Measurements from ENCODE around the gene DPAGT1. TPM values are rescaled to one million over a fixed set of nuclear protein-coding genes. Genes with fewer than 3 reads are reported as not detected.

DPAGT1 gene
- total and polyA plus RNA-seq, 7 experiments from 2014 or later = 21.9 to 63.9 (median 32.6) TPM

- H3K9me3 Mint-ChIP-seq = no peaks in the 10 kb centered on the region
- H3K36me3 Mint-ChIP-seq = peaks cover 7 to 45% (median 19%) of the 10 kb centered on the region in 5 donors
- ChIA-PET CTCF (no interaction called here), POLR2A (interaction anchor here (1.2 to 1.4 kb wide), 2 partner anchors 9 to 50 kb away, joined by 3 to 4 read pairs; partner anchors contain the start of gene HYOU1)
- ATAC-seq (no peak), DNase-seq (no peak)
- no peaks in the 10 kb centered on the region for H3K27me3 Mint-ChIP-seq
- H3K4me1 ChIP-seq (ENCODE audit: control insufficient read depth in 2 of 2, insufficient read depth in 2 of 2, low read length in 2 of 2) = no peaks in the 10 kb centered on the region
- H3K27me3 ChIP-seq (ENCODE audit: control insufficient read depth in 2 of 2, insufficient read depth in 2 of 2, low read length in 2 of 2) = no peaks in the 10 kb centered on the region
- peaks cover 13 to 74% (median 24%) of the 10 kb centered on the region in 3 experiments for H3K36me3 ChIP-seq (ENCODE audit: control insufficient read depth in 2 of 3, insufficient read depth in 3 of 3, low read length in 3 of 3)
- H3K27ac ChIP-seq (ENCODE audit: low read depth, low read length) = no peak overlapping the region
- no peak overlapping the region for H3K27ac Mint-ChIP-seq
- peaks cover 0 to 6% (median 0%) of the 10 kb centered on the region in 7 donors for H3K4me1 Mint-ChIP-seq
- H3K9me3 ChIP-seq (ENCODE audit: control insufficient read depth in 2 of 3, low read length in 3 of 3) = no peaks in the 10 kb centered on the region
- no peak overlapping the region for H3K4me3 ChIP-seq (ENCODE audit: low read length)
- no peak overlapping the region for H3K4me3 Mint-ChIP-seq
- intact Hi-C loops (cut with micrococcal nuclease) = no loop called here
These were observed 54.4 kb downstream of the DPAGT1 start for GRCh38 chr11:119047205-119047604.

Other genes with a start within 250 kb of the DPAGT1 start
- 1 to 10 TPM in 4 of 5 experiments, under 1 TPM in 1; 0.41 to 2.9 (median 2.1) TPM for gene CXCR5, start 218.0 kb downstream of the DPAGT1 start, total RNA-seq
- gene CXCR5, start 218.0 kb downstream of the DPAGT1 start, polyA plus RNA-seq = 1 to 10 TPM in 1 of 2 donors, under 1 TPM in 1; 0.60 to 1.1 TPM
- 100 to 1,000 TPM in 4 of 5 experiments, 10 to 100 TPM in 1; 67.8 to 269 (median 266) TPM for gene BCL9L, start 175.9 kb downstream of the DPAGT1 start, total RNA-seq
- 1 to 10 TPM; 6.7 to 7.2 TPM for gene BCL9L, start 175.9 kb downstream of the DPAGT1 start, polyA plus RNA-seq
- gene UPK2, start 145.6 kb downstream of the DPAGT1 start, total RNA-seq = under 1 TPM in 1 of 5 experiments, not detected in 4; 0.24 TPM
- under 1 TPM in 1 of 2 donors, not detected in 1; 0.51 TPM for gene UPK2, start 145.6 kb downstream of the DPAGT1 start, polyA plus RNA-seq
- not detected for gene FOXR1, start 130.1 kb downstream of the DPAGT1 start, total RNA-seq
- not detected for gene FOXR1, start 130.1 kb downstream of the DPAGT1 start, polyA plus RNA-seq
- 100 to 1,000 TPM in 4 of 5 experiments, 10 to 100 TPM in 1; 53.5 to 136 (median 109) TPM for gene CENATAC, start 103.7 kb downstream of the DPAGT1 start, total RNA-seq
- gene CENATAC, start 103.7 kb downstream of the DPAGT1 start, polyA plus RNA-seq = 10 to 100 TPM in 1 of 2 donors, 1 to 10 TPM in 1; 8.4 to 13.5 TPM
- gene RPS25, start 83.5 kb downstream of the DPAGT1 start, total RNA-seq = 1,000 to 10,000 TPM; 1,535 to 3,042 (median 2,772) TPM
- 1,000 to 10,000 TPM; 4,222 to 6,094 TPM for gene RPS25, start 83.5 kb downstream of the DPAGT1 start, polyA plus RNA-seq
- gene TRAPPC4, start 83.1 kb downstream of the DPAGT1 start, total RNA-seq = 10 to 100 TPM; 70.7 to 80.3 (median 77.8) TPM
- gene TRAPPC4, start 83.1 kb downstream of the DPAGT1 start, polyA plus RNA-seq = 100 to 1,000 TPM in 1 of 2 donors, 10 to 100 TPM in 1; 82.1 to 123 TPM
- gene SLC37A4, start 71.0 kb downstream of the DPAGT1 start, total RNA-seq = 10 to 100 TPM in 3 of 5 experiments, 1 to 10 TPM in 2; 7.1 to 20.8 (median 14.6) TPM
- gene SLC37A4, start 71.0 kb downstream of the DPAGT1 start, polyA plus RNA-seq = 10 to 100 TPM; 10.6 to 13.1 TPM
- 100 to 1,000 TPM in 3 of 5 experiments, 10 to 100 TPM in 2; 77.8 to 198 (median 110) TPM for gene HYOU1, start 44.6 kb downstream of the DPAGT1 start, total RNA-seq
- gene HYOU1, start 44.6 kb downstream of the DPAGT1 start, polyA plus RNA-seq = 10 to 100 TPM; 11.3 to 18.3 TPM
- gene VPS11, start 34.0 kb downstream of the DPAGT1 start, total RNA-seq = 10 to 100 TPM; 39.0 to 73.9 (median 57.1) TPM
- 10 to 100 TPM; 40.3 to 72.1 TPM for gene VPS11, start 34.0 kb downstream of the DPAGT1 start, polyA plus RNA-seq
- 10 to 100 TPM in 1 of 5 experiments, 1 to 10 TPM in 4; 6.7 to 25.4 (median 7.7) TPM for gene HMBS, start 17.0 kb downstream of the DPAGT1 start, total RNA-seq
- 10 to 100 TPM; 20.8 to 25.3 TPM for gene HMBS, start 17.0 kb downstream of the DPAGT1 start, polyA plus RNA-seq
- gene C2CD2L, start 5.5 kb upstream of the DPAGT1 start, total RNA-seq = 10 to 100 TPM; 24.7 to 40.7 (median 36.1) TPM
- gene C2CD2L, start 5.5 kb upstream of the DPAGT1 start, polyA plus RNA-seq = 10 to 100 TPM in 1 of 2 donors, 1 to 10 TPM in 1; 2.7 to 10.2 TPM
- 10 to 100 TPM; 30.7 to 79.7 (median 42.7) TPM for gene HINFP, start 19.7 kb upstream of the DPAGT1 start, total RNA-seq
- gene HINFP, start 19.7 kb upstream of the DPAGT1 start, polyA plus RNA-seq = 10 to 100 TPM; 14.7 to 24.1 TPM
- under 1 TPM in 1 of 5 experiments, not detected in 4; 0.13 TPM for gene ABCG4, start 47.2 kb upstream of the DPAGT1 start, total RNA-seq
- gene ABCG4, start 47.2 kb upstream of the DPAGT1 start, polyA plus RNA-seq = not detected
- gene NLRX1, start 66.9 kb upstream of the DPAGT1 start, total RNA-seq = 10 to 100 TPM in 2 of 5 experiments, 1 to 10 TPM in 3; 8.3 to 19.5 (median 9.8) TPM
- 10 to 100 TPM in 1 of 2 donors, 1 to 10 TPM in 1; 6.5 to 10.6 TPM for gene NLRX1, start 66.9 kb upstream of the DPAGT1 start, polyA plus RNA-seq
- 1 to 10 TPM in 3 of 5 experiments, under 1 TPM in 2; 0.19 to 2.2 (median 1.2) TPM for gene NHERF4, start 83.6 kb upstream of the DPAGT1 start, total RNA-seq
- not detected for gene NHERF4, start 83.6 kb upstream of the DPAGT1 start, polyA plus RNA-seq
- gene CBL, start 104.5 kb upstream of the DPAGT1 start, total RNA-seq = 10 to 100 TPM; 37.0 to 51.8 (median 40.5) TPM
- gene CBL, start 104.5 kb upstream of the DPAGT1 start, polyA plus RNA-seq = 10 to 100 TPM; 17.5 to 18.0 TPM
- gene MCAM, start 215.3 kb upstream of the DPAGT1 start, total RNA-seq = 1 to 10 TPM in 2 of 5 experiments, under 1 TPM in 3; 0.08 to 5.1 (median 0.73) TPM
- gene MCAM, start 215.3 kb upstream of the DPAGT1 start, polyA plus RNA-seq = under 1 TPM in 1 of 2 donors, not detected in 1; 0.26 TPM
- gene RNF26, start 232.7 kb upstream of the DPAGT1 start, total RNA-seq = 10 to 100 TPM; 16.9 to 28.3 (median 18.9) TPM
- gene RNF26, start 232.7 kb upstream of the DPAGT1 start, polyA plus RNA-seq = 10 to 100 TPM; 50.3 to 59.1 TPM
- not detected for gene C1QTNF5, start 239.0 kb upstream of the DPAGT1 start, total RNA-seq
- not detected for gene C1QTNF5, start 239.0 kb upstream of the DPAGT1 start, polyA plus RNA-seq
- not detected for gene MFRP, start 244.9 kb upstream of the DPAGT1 start, total RNA-seq
- gene MFRP, start 244.9 kb upstream of the DPAGT1 start, polyA plus RNA-seq = not detected

Measured in naive thymus-derived CD4-positive, alpha-beta T cell (primary cell).